Fibroblast of villous mesenchyme (primary cell): ENCODE measurements around the gene SPCS1. TPM values are rescaled to one million over a fixed set of nuclear protein-coding genes. Genes with fewer than 3 reads are reported as not detected.
A peak's percentile ranks its signal among the peaks of the same experiment; 100 is the strongest.

ENCODE experiments used
- DNase-seq: peaks from one replicate; pipeline ENCODE4 v3.0.0-alpha.2; 2010; ENCODE audit warnings: low read depth
- H3K4me3 ChIP-seq: 2 replicates; pipeline ENCODE4 v1.5.1; 2011; ENCODE audit warnings: low read depth, mild to moderate bottlenecking, low read length
- CTCF ChIP-seq: IDR thresholded peaks from 2 replicates; pipeline ENCODE4 v1.5.1; 2012; ENCODE audit warnings: low read depth, mild to moderate bottlenecking, low read length; ENCODE audit not compliant: insufficient read depth
- small RNA-seq: library from RNA; depleted of rRNA; stranded (forward); fragments of <200 nt; gene quantifications from one replicate; pipeline ENCODE3, GENCODE V24; 2012
- total RNA-seq: library from RNA; depleted of rRNA; stranded (reverse); fragments of >200 nt; gene quantifications from 2 replicates; pipeline ENCODE4 v1.2.3, GENCODE V29; 2012

The SPCS1 gene
- total RNA-seq, 1 donor, result 66.9 TPM

DNA sequence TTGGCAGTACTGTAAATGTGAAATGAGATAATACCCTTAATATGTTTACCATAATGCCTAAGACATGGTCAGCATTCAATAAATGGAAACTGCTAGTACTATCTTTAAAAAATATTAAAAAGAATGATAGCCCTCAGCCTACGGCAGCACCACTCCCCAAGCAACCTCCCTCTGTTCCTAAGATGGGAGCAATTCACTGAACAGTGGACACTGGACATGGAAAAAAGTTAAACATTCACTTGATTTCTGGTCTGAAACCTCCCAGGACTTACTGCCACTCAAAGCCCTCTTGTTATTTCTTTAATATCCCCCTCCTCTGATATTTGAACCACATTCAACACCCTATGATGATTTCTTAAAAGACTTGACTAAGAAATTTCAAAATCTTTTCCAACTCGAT is 37.8 kb downstream of the SPCS1 start:
- no peak for TF ChIP-seq CTCF
- DNase-seq, result no peak
- H3K4me3 ChIP-seq, result no peak overlapping the region

DNA sequence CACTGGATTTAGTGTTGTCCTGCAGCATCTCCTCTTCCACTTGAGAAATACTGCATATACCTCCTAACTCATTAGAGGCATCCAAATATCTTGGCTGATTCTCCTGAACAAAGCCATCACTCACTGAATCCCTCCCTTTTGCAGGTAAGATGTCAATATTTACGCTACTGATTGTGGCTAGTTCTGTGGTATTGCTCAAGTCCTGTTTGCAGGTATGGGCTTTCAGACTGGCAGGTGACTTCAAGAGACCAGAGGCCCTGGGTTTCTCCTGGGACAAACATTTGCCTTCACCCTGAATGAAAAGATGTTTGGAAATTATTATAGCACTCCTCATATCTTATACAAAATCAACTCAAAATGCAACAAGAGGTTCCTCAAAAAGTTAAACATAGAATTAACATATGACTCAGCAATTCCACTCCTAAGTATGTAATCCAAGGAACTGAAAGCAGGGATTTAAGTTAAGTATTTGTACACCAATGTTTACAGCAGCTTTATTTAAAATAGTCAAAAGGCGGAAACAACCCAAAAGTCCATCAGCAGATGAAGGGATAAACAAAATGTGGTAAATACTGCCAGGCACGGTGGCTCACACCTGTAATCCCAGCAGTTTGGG is 46.2 kb downstream of the SPCS1 start:
- no peak overlapping the region for H3K4me3 ChIP-seq

DNA sequence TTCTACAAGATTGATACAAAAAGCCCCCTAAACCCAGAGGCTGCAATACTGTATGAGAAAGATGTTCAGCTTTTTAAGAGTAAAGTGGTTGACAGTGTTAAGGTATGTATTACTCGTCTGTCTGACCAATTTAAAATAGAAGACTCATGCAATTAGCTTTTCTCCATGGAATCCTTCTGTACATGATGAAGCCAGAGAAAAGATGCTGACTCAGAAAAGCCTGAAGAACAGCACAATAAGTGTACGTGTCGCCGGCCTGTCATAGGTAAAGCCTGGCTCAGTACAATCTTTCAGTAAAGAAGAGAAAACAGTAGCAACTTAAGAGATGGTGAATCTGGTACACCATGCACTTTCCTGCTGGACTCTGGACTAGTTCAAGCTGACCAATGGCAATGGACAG is 48.5 kb downstream of the SPCS1 start:
- H3K4me3 ChIP-seq, result no peak overlapping the region
- no peak for DNase-seq
- TF ChIP-seq CTCF, result no peak

More for the DNA sequence above, 46.2 kb downstream of the SPCS1 start:
- DNase-seq, result peak; percentile 53
- TF ChIP-seq CTCF, result no peak

GRCh38 chr3:52756141-52756540 is 50.2 kb downstream of the SPCS1 start:
- DNase-seq, result no peak
- TF ChIP-seq CTCF, result no peak
- no peak overlapping the region for H3K4me3 ChIP-seq

Small RNA genes within 50 kb of the gene (small RNA-seq; reads per million reads assigned to genes)
- gene AC006254.2 (not detected), gene RF00569 (11,827 reads per million, percentile 100 among the genes with 10 or more reads in this experiment), gene RF01183 (not detected), gene SNORD19 (not detected), gene SNORD19B (not detected), gene SNORD69 (594 reads per million, percentile 99 among the genes with 10 or more reads in this experiment)

Other genes starting within 250 kb of the SPCS1 start
- gene STAB1, start 210.8 kb upstream of the SPCS1 start, total RNA-seq, result under 0.01 and 0.43 TPM in 2 replicates
- 45.8 and 85.0 TPM in 2 replicates for gene NT5DC2, start 172.2 kb upstream of the SPCS1 start, total RNA-seq
- gene UQCC5, start 169.5 kb upstream of the SPCS1 start, total RNA-seq, result 7.7 and 17.7 TPM in 2 replicates
- 74.3 and 87.6 TPM in 2 replicates for gene PBRM1, start 20.2 kb upstream of the SPCS1 start, total RNA-seq
- gene GNL3, start 20.1 kb upstream of the SPCS1 start, total RNA-seq, result 114 and 130 TPM in 2 replicates
- 84.1 and 108 TPM in 2 replicates for gene GLT8D1, start 315 bp upstream of the SPCS1 start, total RNA-seq
- gene NEK4, start 64.8 kb downstream of the SPCS1 start, total RNA-seq, result 28.1 and 33.2 TPM in 2 replicates
- gene ITIH1, start 71.5 kb downstream of the SPCS1 start, total RNA-seq, result not detected in 2 replicates
- 1.6 and 8.2 TPM in 2 replicates for gene ITIH3, start 88.7 kb downstream of the SPCS1 start, total RNA-seq
- gene ITIH4, start 124.6 kb downstream of the SPCS1 start, total RNA-seq, result 0.32 and 1.3 TPM in 2 replicates
- gene MUSTN1, start 128.9 kb downstream of the SPCS1 start, total RNA-seq, result not detected in 2 replicates
- gene STIMATE, start 191.4 kb downstream of the SPCS1 start, total RNA-seq, result 12.6 and 15.1 TPM in 2 replicates